ENCODE measurements around the gene FAM236C.
"Not testable (repeated sequence)": the region's sequence is repeated elsewhere in the genome, so short reads cannot be mapped to it uniquely, and the experiment has no call there.

FAM236C gene

DNA sequence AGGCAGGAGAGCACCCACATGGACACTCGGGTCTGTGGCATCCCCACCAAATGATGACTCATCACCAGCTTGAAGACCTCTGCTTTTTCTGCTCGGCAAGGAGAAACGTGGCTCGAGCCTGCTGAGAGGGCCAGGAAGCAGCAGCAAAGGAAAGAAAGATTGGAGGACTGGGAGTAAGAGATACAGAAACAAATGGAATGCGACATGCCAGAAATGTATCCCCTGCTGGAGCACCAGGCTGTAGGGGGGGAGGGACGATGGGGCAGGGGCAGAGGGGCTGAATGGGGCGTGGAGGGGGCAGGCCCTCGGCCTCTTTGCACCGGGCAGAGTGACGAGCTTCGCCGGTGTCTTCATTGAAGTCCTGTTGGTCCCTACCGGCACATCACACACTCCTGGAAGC, at the start of gene FAM236C:
Gene FAM236C (plus strand): TSS at position 301 of the 400 bp plus-strand sequence. CDS start 100 bp downstream, outside the sequence.
- not testable (repeated sequence) for DNase-seq

GRCh38 chrX:72882898-72883297, 29.5 kb upstream of the FAM236C start:
- not testable (repeated sequence) for DNase-seq

- not testable (repeated sequence) for DNase-seq
These were observed 22.7 kb upstream of the FAM236C start for GRCh38 chrX:72889740-72890139.

GRCh38 chrX:72916096-72916495, 3.7 kb downstream of the FAM236C start:
- not testable (repeated sequence) for DNase-seq

DNA sequence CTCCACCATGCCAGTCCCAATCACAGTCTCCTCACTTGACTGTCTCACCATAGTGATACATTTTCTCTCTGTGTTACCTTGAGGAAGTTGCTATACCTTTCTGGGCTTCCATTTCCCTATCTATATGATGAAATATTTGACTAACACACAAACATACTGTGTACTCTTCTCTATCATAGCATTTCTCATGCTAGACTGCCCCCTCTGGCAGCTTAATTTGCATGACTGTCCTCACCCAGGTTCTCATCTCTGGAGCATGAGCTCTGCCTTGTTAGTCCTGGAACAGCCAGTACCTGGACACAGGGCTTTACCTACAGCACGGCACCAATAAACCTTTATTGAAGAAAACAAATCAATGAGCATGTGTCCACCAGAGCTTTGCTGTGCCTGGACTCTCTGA, 19.9 kb downstream of the FAM236C start:
- not testable (repeated sequence) for DNase-seq

DNA sequence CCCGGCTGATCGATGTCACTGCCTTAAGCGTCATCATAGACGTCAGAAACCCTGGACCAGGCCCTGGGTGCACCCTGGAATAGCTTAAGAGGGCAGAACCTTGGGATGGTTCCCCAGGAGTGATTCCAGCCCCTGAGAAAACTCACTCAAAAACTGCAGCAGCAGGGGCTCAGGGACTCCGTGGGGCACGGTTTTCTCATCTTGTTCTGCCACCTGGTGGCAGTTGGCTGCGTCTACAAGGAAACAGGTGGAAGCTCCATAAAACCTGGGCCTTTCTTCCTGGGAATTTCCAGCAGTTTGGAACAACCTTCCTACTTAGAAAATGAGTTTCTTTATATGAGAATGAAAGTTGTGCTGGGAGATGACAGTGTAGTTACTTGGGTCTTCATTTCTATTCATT, 24.0 kb downstream of the FAM236C start:
- DNase-seq = not testable (repeated sequence)

- not testable (repeated sequence) for DNase-seq
These were observed 24.6 kb downstream of the FAM236C start for GRCh38 chrX:72936882-72937455.

DNA sequence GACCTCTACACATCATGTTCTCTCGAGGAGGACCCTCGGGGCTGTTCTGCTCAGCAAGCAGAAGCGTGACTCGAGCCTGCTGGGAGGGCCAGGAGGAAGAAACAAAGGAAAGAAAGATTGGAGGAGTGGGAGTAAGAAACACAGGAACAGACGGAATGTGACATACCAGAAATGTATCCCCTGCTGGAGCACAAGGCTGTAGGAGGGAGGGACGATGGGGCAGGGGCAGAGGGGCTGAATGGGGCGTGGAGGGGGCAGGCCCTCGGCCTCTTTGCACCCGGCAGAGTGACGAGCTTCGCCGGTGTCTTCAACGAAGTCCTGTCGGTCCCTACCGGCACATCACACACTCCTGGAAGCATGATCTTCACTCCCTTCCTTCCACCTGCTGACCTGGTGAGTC, 25.5 kb downstream of the FAM236C start, which contains the start of gene FAM236A:
Gene FAM236A (plus strand): TSS at position 301 of the 400 bp plus-strand sequence. CDS start 57 bp downstream, at position 358.
- DNase-seq = not testable (repeated sequence)

DNA sequence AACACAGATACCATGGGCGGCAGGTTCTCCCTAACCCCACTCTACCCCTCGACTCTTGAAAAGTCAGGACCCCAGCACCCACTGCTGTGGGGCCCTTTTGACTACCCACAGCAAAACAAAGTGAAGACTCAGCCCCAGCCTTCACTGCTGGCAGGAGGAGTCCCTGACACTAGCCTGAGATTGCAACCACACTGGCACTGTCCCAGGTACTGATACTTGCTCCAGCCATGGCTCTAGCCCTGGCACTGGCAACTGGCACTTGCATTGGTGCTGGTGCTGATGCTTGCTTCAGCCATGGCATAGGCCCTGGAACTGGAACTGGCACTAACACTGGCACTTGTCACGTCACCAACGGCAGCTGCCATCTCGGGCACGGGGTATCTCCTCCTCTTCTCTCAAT, 29.9 kb downstream of the FAM236C start:
- not testable (repeated sequence) for DNase-seq

- DNase-seq = not testable (repeated sequence)
These were observed 30.8 kb downstream of the FAM236C start for GRCh38 chrX:72943035-72943818.

- DNase-seq = not testable (repeated sequence)
These were observed 31.4 kb downstream of the FAM236C start, which contains the start of gene DMRTC1 for GRCh38 chrX:72943819-72944169. TSS of gene DMRTC1 (minus strand) at chrX:72943837. CDS start at chrX:72875694, 68,143 bp downstream.

- not testable (repeated sequence) for DNase-seq
These were observed 47.6 kb downstream of the FAM236C start for GRCh38 chrX:72959971-72960370.

Measured in activated CD8-positive, alpha-beta memory T cell treated with anti-CD3 and anti-CD28 coated beads, Interleukin-2, amount 50 U/mL, for 4 hours (primary cell).